CD14-positive monocyte (primary cell): ENCODE data around the gene SNX9. TPM values are rescaled to one million over a fixed set of nuclear protein-coding genes. Genes with fewer than 3 reads are reported as not detected.

Experiments used
- DNase-seq, 3 donors: peaks; one replicate each; pipeline ENCODE4 v3.0.0-alpha.2; 2011 to 2022
- H2AFZ ChIP-seq: 2 replicates; pipeline ENCODE4 v1.6.0; 2012; ENCODE audit warnings: mild to moderate bottlenecking, low read depth, low read length, inconsistent platforms; ENCODE audit not compliant: insufficient read depth, poor library complexity, severe bottlenecking
- H3K27ac ChIP-seq, 2 donors: 1 replicate in 1 of 2; 2 replicates in 1 of 2; pipeline ENCODE4 v1.5.1; 2012 to 2013; ENCODE audit warnings: low read length in 2 of 2, control low read depth in 1 of 2, inconsistent platforms in 1 of 2, low read depth in 1 of 2, mild to moderate bottlenecking in 1 of 2
- H3K27me3 ChIP-seq, 2 donors: one replicate each; pipeline versions ENCODE4 v1.6.0 to v1.6.1; 2011 to 2013; ENCODE audit warnings: low read length in 2 of 2; ENCODE audit not compliant: control insufficient read depth in 2 of 2, insufficient read depth in 2 of 2
- H3K36me3 ChIP-seq, 2 donors: replicated peaks in 1 of 2; 1 replicate in 1 of 2; 2 replicates in 1 of 2; pipeline versions ENCODE4 v1.5.1 to v1.6.1; 2012 to 2013; ENCODE audit warnings: low read length in 2 of 2, control low read depth in 1 of 2, inconsistent platforms in 1 of 2, mild to moderate bottlenecking in 1 of 2; ENCODE audit not compliant: insufficient read depth in 2 of 2, control insufficient read depth in 1 of 2
- H3K4me1 ChIP-seq, 2 donors: 1 replicate in 1 of 2; 2 replicates in 1 of 2; pipeline versions ENCODE4 v1.5.1 to v1.6.1; 2012 to 2013; ENCODE audit warnings: low read length in 2 of 2, control low read depth in 1 of 2, inconsistent platforms in 1 of 2, mild to moderate bottlenecking in 1 of 2, moderate library complexity in 1 of 2; ENCODE audit not compliant: insufficient read depth in 2 of 2, control insufficient read depth in 1 of 2
- H3K4me2 ChIP-seq: replicated peaks from 2 replicates; pipeline ENCODE3; 2012; ENCODE audit warnings: low read length, moderate library complexity, mild to moderate bottlenecking; ENCODE audit not compliant: poor library complexity, severe bottlenecking; ENCODE audit errors: extremely low read depth
- H3K4me3 ChIP-seq, 3 experiments: fragments of 200-600 bp in 1 of 3; sonication (generic) in 1 of 3; replicated peaks in 1 of 3; 1 replicate in 2 of 3; 2 replicates in 1 of 3; pipeline ENCODE4 v1.5.1; 2011 to 2013; ENCODE audit warnings: low read length in 3 of 3, mild to moderate bottlenecking in 3 of 3, control low read depth in 2 of 3, low read depth in 2 of 3, inconsistent platforms in 1 of 3, moderate library complexity in 1 of 3
- H3K79me2 ChIP-seq: 2 replicates; pipeline ENCODE4 v1.6.0; 2012; ENCODE audit warnings: mild to moderate bottlenecking, control low read depth, inconsistent platforms, low read length, moderate library complexity; ENCODE audit not compliant: insufficient read depth
- H3K9ac ChIP-seq: 2 replicates; pipeline ENCODE4 v1.6.0; 2017; ENCODE audit warnings: low read length, mild to moderate bottlenecking; ENCODE audit not compliant: insufficient read depth, poor library complexity, severe bottlenecking
- H3K9me3 ChIP-seq, 2 donors: replicated peaks in 1 of 2; 1 replicate in 1 of 2; 2 replicates in 1 of 2; pipeline versions ENCODE4 v1.5.1 to v1.6.1; 2012 to 2013; ENCODE audit warnings: low read length in 2 of 2, control low read depth in 1 of 2; ENCODE audit not compliant: control insufficient read depth in 1 of 2, insufficient read depth in 1 of 2
- H4K20me1 ChIP-seq: 2 replicates; pipeline ENCODE4 v1.6.0; 2012; ENCODE audit warnings: mild to moderate bottlenecking, low read length, control low read depth, moderate library complexity; ENCODE audit not compliant: insufficient read depth
- H3K27ac Mint-ChIP-seq, 7 donors: one replicate each; pipeline ENCODE4 v1.8.0; 2020; ENCODE audit warnings: mild to moderate bottlenecking in 7 of 7, mixed read lengths in 7 of 7, moderate library complexity in 6 of 7, inconsistent platforms in 2 of 7
- H3K27me3 Mint-ChIP-seq, 3 donors: one replicate each; pipeline ENCODE4 v1.8.0; 2021 to 2022; ENCODE audit warnings: low read depth in 3 of 3, mild to moderate bottlenecking in 3 of 3, mixed read lengths in 3 of 3, moderate library complexity in 3 of 3, inconsistent platforms in 1 of 3
- H3K36me3 Mint-ChIP-seq, 2 donors: one replicate each; pipeline ENCODE4 v1.8.0; 2020; ENCODE audit warnings: mixed read lengths in 2 of 2, inconsistent platforms in 1 of 2, mild to moderate bottlenecking in 1 of 2
- H3K4me1 Mint-ChIP-seq: one replicate; pipeline ENCODE4 v1.8.0; 2020; ENCODE audit warnings: mild to moderate bottlenecking, mixed read lengths
- H3K4me3 Mint-ChIP-seq, 2 donors: one replicate each; pipeline ENCODE4 v1.8.0; 2020; ENCODE audit warnings: mild to moderate bottlenecking in 2 of 2, mixed read lengths in 2 of 2, moderate library complexity in 1 of 2
- H3K9me3 Mint-ChIP-seq, 7 donors: one replicate each; pipeline ENCODE4 v1.8.0; 2020 to 2022; ENCODE audit warnings: mixed read lengths in 7 of 7, mild to moderate bottlenecking in 6 of 7, moderate library complexity in 6 of 7, inconsistent platforms in 2 of 7
- WGBS: methylation state at CpG from one replicate; pipeline ENCODE4 v1.1.5; 2013; ENCODE audit warnings: missing lambda C conversion rate; ENCODE audit not compliant: insufficient coverage; 5-methylcytosine and 5-hydroxymethylcytosine counted together
- intact Hi-C, 2 donors: fragments of 100-400 bp; cut with micrococcal nuclease; formaldehyde crosslinking; loops; one replicate each; pipeline versions ENCODE4 v1.15.0 to v1.15.1; 2023
- polyA plus RNA-seq, 3 donors: library from polyadenylated mRNA; depleted of rRNA in 1 of 3; unstranded in 2 of 3; stranded (reverse) in 1 of 3; fragments of 300-500 nt in 2 of 3; fragments of >200 nt in 1 of 3; fragmentation: Illumina TruSeq in 2 of 3; gene quantifications; 1 replicate in 2 of 3; 2 replicates in 1 of 3; pipeline ENCODE4 v1.2.3, GENCODE V29; 2012 to 2021
- TF ChIP-seq, protein P1 (sequence below): fragments of 200-600 bp; IDR thresholded peaks from one replicate; pipeline ENCODE4 v1.8.0; 2022; ENCODE audit warnings: antibody characterized with exemption, mild to moderate bottlenecking

The SNX9 gene
- polyA plus RNA-seq, 3 donors = 5.5 to 8.1 (median 7.2) TPM

DNA sequence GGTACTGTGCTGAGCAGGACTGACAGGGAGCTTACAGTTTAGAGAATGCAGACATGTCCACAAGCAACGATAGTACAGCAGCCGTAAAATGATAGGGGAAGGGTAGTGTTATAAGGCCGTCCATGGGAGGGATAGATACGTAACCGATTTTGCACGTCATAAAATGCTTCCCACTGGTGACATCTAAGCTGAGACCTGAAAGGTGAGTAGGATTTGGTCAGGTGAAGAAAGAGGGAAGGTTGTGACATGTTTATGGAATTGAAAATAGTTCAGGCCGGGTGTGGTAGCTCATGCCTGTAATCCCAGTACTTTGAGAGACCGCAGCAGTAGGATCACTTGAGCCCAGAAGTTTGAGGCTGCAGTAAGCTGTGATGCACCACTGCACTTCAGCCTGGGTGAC, 25.6 kb downstream of the SNX9 start:
- Histone ChIP-seq H3K79me2 (peaks cover 17% of the 10 kb centered on the region), H2AFZ (no peak overlapping the region), H4K20me1 (peaks cover 47% of the 10 kb centered on the region), H3K9me3 (peaks cover 6 to 15% of the 10 kb centered on the region in 2 donors), H3K27ac (no peak overlapping the region), H3K36me3 (no peaks in the 10 kb centered on the region), H3K27me3 (no peaks in the 10 kb centered on the region), H3K4me3 (no peak overlapping the region), H3K9ac (no peak overlapping the region), H3K4me1 (peaks cover 14% of the 10 kb centered on the region in 2 donors), H3K4me2 (no peak overlapping the region)
- Mint-ChIP-seq H3K27ac (peak overlapping the region in 1 of 7 donors; percentile 23), H3K4me3 (no peak overlapping the region), H3K36me3 (peaks cover 3% of the 10 kb centered on the region in 2 donors), H3K4me1 (peaks cover 19% of the 10 kb centered on the region), H3K27me3 (peaks cover 0 to 4% (median 0%) of the 10 kb centered on the region in 3 donors), H3K9me3 (peaks cover 9 to 20% (median 17%) of the 10 kb centered on the region in 7 donors)
- no peak for DNase-seq
- intact Hi-C loops = no loop called here
- TF ChIP-seq, protein P1, sequence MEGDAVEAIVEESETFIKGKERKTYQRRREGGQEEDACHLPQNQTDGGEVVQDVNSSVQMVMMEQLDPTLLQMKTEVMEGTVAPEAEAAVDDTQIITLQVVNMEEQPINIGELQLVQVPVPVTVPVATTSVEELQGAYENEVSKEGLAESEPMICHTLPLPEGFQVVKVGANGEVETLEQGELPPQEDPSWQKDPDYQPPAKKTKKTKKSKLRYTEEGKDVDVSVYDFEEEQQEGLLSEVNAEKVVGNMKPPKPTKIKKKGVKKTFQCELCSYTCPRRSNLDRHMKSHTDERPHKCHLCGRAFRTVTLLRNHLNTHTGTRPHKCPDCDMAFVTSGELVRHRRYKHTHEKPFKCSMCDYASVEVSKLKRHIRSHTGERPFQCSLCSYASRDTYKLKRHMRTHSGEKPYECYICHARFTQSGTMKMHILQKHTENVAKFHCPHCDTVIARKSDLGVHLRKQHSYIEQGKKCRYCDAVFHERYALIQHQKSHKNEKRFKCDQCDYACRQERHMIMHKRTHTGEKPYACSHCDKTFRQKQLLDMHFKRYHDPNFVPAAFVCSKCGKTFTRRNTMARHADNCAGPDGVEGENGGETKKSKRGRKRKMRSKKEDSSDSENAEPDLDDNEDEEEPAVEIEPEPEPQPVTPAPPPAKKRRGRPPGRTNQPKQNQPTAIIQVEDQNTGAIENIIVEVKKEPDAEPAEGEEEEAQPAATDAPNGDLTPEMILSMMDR = no peak
- 97% methylated on average over 8 of the region's 8 CpGs for WGBS

DNA sequence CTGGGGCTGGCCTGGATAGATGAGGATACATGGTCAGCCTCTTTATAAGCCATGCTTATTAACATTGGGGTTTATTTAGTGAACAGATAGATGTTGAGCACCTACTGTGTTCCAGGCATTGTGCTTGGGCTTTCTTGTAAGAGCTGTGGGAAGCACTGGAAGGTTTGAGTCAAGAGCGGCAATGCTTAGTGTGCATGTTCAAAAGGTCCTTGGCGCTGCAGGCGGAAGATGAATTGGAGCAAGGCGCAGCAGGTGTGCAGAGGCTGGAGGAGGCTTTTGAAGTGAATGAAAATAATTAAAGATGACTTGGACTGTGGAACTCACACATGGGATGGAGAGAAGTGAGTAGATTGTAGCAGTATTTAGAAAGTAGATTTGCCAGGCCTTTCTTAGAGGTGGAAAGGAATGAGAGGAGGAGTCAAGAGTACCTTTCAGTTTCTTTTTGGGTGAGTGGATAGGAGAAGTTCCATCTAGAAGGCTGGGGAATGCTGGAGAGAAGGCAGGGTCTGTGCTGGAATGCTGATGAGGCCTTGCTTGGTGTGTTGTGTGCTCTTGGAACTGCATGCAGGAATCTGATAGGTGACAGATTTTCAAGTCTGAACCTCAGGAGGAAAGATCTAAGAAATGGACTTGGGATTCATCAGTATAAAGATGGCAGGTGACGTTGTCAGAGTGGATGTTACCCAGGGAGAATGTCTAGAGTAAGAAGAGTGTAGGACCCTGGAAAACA, 26.4 kb downstream of the SNX9 start:
- Histone ChIP-seq H3K79me2 (peaks cover 17% of the 10 kb centered on the region), H2AFZ (no peak overlapping the region), H3K9ac (no peak overlapping the region), H3K36me3 (no peaks in the 10 kb centered on the region), H3K9me3 (peaks cover 6 to 21% of the 10 kb centered on the region in 2 donors), H4K20me1 (peaks cover 51% of the 10 kb centered on the region), H3K4me3 (no peak overlapping the region), H3K27ac (no peak overlapping the region), H3K4me2 (no peak overlapping the region), H3K4me1 (peaks cover 14% of the 10 kb centered on the region in 2 donors), H3K27me3 (no peaks in the 10 kb centered on the region)
- Mint-ChIP-seq H3K36me3 (peaks cover 3% of the 10 kb centered on the region in 2 donors), H3K4me1 (peaks cover 19% of the 10 kb centered on the region), H3K9me3 (peaks cover 9 to 25% (median 21%) of the 10 kb centered on the region in 7 donors), H3K27ac (peak overlapping the region in 2 of 7 donors; percentile 2 to 13), H3K27me3 (peaks cover 0 to 4% (median 0%) of the 10 kb centered on the region in 3 donors), H3K4me3 (no peak overlapping the region)
- 96% methylated on average over 5 of the region's 5 CpGs for WGBS
- DNase-seq = no peak
- intact Hi-C loops = no loop called here
- TF ChIP-seq, protein P1 = no peak
